Measurements from ENCODE around the gene NIPAL1. TPM values are rescaled to one million over a fixed set of nuclear protein-coding genes. Genes with fewer than 3 reads are reported as not detected.

NIPAL1 gene
- total RNA-seq, 1 experiment from 2014 or later: 18.1 TPM

DNA sequence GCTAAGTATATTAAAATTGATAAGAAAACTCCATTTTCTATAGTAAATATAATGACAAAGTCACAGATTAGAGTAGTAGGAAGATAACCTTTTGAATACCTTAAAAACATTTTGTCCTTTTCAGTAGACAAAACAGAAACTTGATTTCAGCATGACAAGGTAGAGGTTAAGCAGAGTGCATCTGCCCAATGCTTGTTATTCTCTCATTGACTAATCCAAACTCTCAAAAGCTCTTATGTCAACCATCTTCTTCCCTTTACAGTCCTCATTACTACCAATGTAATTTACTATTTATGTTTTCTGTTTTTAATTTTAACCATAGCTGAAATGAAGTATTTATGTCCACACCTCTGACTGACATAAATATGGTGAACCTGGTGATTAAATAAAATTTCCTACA lies 11.1 kb downstream of the NIPAL1 start:
- no peak for DNase-seq
- Histone ChIP-seq H3K4me1 (peaks cover 16% of the 10 kb centered on the region), H3K4me3 (ENCODE audit: low read depth, low read length) (no peak overlapping the region), H3K27me3 (replicated peaks; ENCODE audit: control insufficient read depth, insufficient read depth, low read length) (no peaks in the 10 kb centered on the region), H3K9me3 (0 out of 2 replicates have a peak, but pooled peaks cover 8% of the 10 kb centered on the region), H3K36me3 (ENCODE audit: control insufficient read depth, insufficient read depth, low read length) (no peaks in the 10 kb centered on the region)
- ChIA-PET POLR2A (no interaction called here), CTCF (no interaction called here)
- Mint-ChIP-seq H3K4me3 (ENCODE audit: unreplicated experiment) (no peak overlapping the region), H3K4me1 (ENCODE audit: low read depth, unreplicated experiment) (peaks cover 16% of the 10 kb centered on the region), H3K9me3 (ENCODE audit: unreplicated experiment) (no peaks in the 10 kb centered on the region), H3K27me3 (ENCODE audit: insufficient read depth, unreplicated experiment) (no peaks in the 10 kb centered on the region), H3K36me3 (ENCODE audit: insufficient read depth, unreplicated experiment) (peaks cover 60% of the 10 kb centered on the region), H3K27ac (ENCODE audit: unreplicated experiment) (no peak overlapping the region)
- intact Hi-C loops (cut with micrococcal nuclease; ENCODE audit: unreplicated experiment): no loop called here
- no TSS peak for BruUV-seq (replicated peaks)
- TF ChIP-seq CTCF (IDR thresholded peaks at IDR 0.05; ENCODE audit: insufficient read depth in 1 of 2, low read depth in 1 of 2, low read length in 1 of 2, severe bottlenecking in 1 of 2, unreplicated experiment in 1 of 2): no peak

- H3K9me3 ChIP-seq: 0 out of 2 replicates have a peak, but pooled peaks cover 8% of the 10 kb centered on the region
- TF ChIP-seq CTCF (IDR thresholded peaks at IDR 0.05; ENCODE audit: insufficient read depth in 1 of 2, low read depth in 1 of 2, low read length in 1 of 2, severe bottlenecking in 1 of 2, unreplicated experiment in 1 of 2): no peak
- BruUV-seq (replicated peaks): no TSS peak
- peaks cover 26% of the 10 kb centered on the region for H3K4me1 ChIP-seq
- H3K27me3 ChIP-seq (replicated peaks; ENCODE audit: control insufficient read depth, insufficient read depth, low read length): no peaks in the 10 kb centered on the region
- ChIA-PET CTCF (no interaction called here), POLR2A (no interaction called here)
- Mint-ChIP-seq H3K4me3 (ENCODE audit: unreplicated experiment) (no peak overlapping the region), H3K4me1 (ENCODE audit: low read depth, unreplicated experiment) (peaks cover 21% of the 10 kb centered on the region), H3K27me3 (ENCODE audit: insufficient read depth, unreplicated experiment) (no peaks in the 10 kb centered on the region), H3K27ac (ENCODE audit: unreplicated experiment) (no peak overlapping the region), H3K36me3 (ENCODE audit: insufficient read depth, unreplicated experiment) (peaks cover 62% of the 10 kb centered on the region), H3K9me3 (ENCODE audit: unreplicated experiment) (no peaks in the 10 kb centered on the region)
- no peaks in the 10 kb centered on the region for H3K36me3 ChIP-seq (ENCODE audit: control insufficient read depth, insufficient read depth, low read length)
- no peak overlapping the region for H3K4me3 ChIP-seq (ENCODE audit: low read depth, low read length)
- DNase-seq: no peak
- intact Hi-C loops (cut with micrococcal nuclease; ENCODE audit: unreplicated experiment): no loop called here
These were observed 12.1 kb downstream of the NIPAL1 start for GRCh38 chr4:48028696-48029095.

- intact Hi-C loops (cut with micrococcal nuclease; ENCODE audit: unreplicated experiment): no loop called here
- H3K9me3 ChIP-seq: 0 out of 2 replicates have a peak, but pooled peaks cover 8% of the 10 kb centered on the region
- H3K4me1 Mint-ChIP-seq (ENCODE audit: low read depth, unreplicated experiment): peaks cover 21% of the 10 kb centered on the region
- H3K36me3 ChIP-seq (ENCODE audit: control insufficient read depth, insufficient read depth, low read length): no peaks in the 10 kb centered on the region
- H3K27me3 Mint-ChIP-seq (ENCODE audit: insufficient read depth, unreplicated experiment): no peaks in the 10 kb centered on the region
- peaks cover 29% of the 10 kb centered on the region for H3K4me1 ChIP-seq
- H3K4me3 ChIP-seq (ENCODE audit: low read depth, low read length): no peak overlapping the region
- peaks cover 63% of the 10 kb centered on the region for H3K36me3 Mint-ChIP-seq (ENCODE audit: insufficient read depth, unreplicated experiment)
- DNase-seq: no peak
- ChIA-PET CTCF (no interaction called here), POLR2A (no interaction called here)
- no peak overlapping the region for H3K4me3 Mint-ChIP-seq (ENCODE audit: unreplicated experiment)
- BruUV-seq (replicated peaks): no TSS peak
- H3K27me3 ChIP-seq (replicated peaks; ENCODE audit: control insufficient read depth, insufficient read depth, low read length): no peaks in the 10 kb centered on the region
- no peak for TF ChIP-seq CTCF (IDR thresholded peaks at IDR 0.05; ENCODE audit: insufficient read depth in 1 of 2, low read depth in 1 of 2, low read length in 1 of 2, severe bottlenecking in 1 of 2, unreplicated experiment in 1 of 2)
- no peaks in the 10 kb centered on the region for H3K9me3 Mint-ChIP-seq (ENCODE audit: unreplicated experiment)
- H3K27ac Mint-ChIP-seq (ENCODE audit: unreplicated experiment): peak overlapping the region; percentile 39
These were observed 13.9 kb downstream of the NIPAL1 start for GRCh38 chr4:48030470-48030869.
